Right hindlimb (tissue), 1 donor: ENCODE measurements around the gene CCT5.
"Not testable (repeated sequence)": the region's sequence is repeated elsewhere in the genome, so short reads cannot be mapped to it uniquely, and the experiment has no call there.

Source experiments
- DNase-seq: peaks from one replicate; pipeline ENCODE4 v3.0.0-alpha.2; 2018

Gene CCT5

GRCh38 chr5:10247217-10247616, 2.9 kb upstream of the CCT5 start:
- DNase-seq = not testable (repeated sequence)

DNA sequence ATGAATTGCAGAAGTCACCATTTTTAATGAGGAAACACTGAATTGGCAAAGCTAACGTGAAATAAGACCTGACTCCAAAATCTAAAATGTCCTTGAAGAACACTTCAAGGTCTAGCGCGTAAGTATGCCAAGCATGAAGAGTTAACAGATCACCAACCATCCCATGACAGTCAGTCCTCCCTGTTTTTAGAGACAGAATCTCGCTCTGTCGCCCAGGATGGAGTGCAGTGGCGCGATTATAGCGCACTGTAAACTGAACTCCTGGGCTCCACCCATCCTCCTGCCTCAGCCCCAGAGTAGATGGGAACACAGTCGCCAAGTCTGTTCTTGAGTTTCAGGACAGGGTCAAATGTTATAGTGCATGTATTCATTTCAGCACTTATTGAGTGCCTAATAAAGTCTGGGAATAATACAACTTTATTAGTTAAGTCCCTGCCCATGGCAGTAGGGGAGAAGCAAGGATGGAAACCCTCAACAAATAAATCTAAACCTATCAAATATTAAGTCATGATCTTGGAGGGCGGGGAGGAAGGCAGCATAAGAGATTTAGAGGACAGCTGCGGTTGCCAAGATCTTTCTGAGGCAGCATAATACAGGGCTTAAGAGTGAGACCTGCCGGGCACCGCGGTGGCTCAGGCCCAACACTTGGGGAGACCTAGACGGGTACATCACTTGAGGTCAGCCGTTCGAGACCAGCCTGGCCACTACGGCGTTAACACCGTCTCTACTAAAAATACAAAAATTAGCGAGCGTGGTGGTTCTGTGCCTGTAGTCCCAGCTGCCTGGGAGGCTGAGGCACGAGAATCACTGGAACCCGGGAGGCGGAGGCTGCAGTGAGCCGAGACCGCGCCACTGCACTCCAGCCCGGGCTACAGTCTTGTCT, 1.5 kb upstream of the CCT5 start:
- DNase-seq = no peak

DNA sequence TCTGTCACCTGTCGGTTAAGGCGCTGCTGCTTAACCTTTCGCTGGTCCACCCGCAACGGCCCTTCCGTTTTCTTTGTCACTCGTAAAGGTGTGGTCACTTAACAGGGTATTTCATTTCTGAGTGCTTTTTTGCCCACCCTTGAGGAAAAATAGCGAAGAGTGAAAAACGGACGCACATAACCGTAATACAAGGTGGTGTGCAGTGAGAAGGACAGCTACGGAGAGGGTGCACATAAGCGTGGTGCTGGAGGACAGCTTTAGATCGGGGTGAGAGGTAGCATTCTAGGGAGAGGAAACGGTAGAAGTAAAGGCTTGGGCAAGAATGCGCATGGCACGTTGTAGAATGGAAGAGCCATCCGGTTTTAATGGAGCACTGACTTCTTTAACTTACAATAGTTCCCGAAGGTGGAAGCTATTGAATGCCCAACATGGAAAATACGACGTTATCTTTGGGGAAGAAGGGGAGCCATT, 761 bp downstream of the CCT5 start:
- no peak for DNase-seq

GRCh38 chr5:10251405-10251804, 1.3 kb downstream of the CCT5 start:
- no peak for DNase-seq

DNA sequence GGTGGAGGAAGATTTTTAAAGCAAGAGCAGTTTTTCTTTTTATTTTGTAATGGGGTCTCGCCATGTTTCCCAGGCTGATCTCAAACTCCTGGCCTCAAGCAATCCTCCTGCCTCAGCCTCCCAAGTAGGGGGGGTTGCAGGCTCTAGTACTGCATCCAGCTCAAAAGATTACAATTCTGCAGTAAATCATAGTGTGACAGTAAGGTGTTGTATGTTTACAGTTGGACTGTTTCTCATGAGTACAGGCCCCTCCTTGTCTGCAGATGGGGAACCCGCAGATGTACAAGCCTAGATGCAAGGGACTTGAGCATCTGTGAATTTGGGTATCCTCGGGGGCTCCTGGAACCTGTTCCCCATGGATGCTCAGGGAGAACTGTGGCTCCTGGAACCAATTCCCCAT, 3.3 kb downstream of the CCT5 start:
- DNase-seq = no peak

- no peak for DNase-seq
Measured at GRCh38 chr5:10254686-10255085, 4.6 kb downstream of the CCT5 start.

DNA sequence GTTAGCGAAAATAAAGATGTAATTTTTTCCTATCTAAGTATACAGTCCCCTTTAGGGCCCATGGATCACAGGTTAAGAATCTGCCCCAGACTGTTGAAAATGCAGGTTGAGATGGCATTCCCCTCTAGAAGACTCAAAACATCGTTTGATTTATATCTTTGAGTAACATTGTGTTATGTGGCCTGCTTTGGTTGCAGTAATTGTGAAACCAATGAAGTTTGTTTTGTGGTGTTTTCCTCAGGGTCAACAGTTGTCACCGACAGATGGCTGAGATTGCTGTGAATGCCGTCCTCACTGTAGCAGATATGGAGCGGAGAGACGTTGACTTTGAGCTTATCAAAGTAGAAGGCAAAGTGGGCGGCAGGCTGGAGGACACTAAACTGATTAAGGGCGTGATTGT, 7.8 kb downstream of the CCT5 start:
- no peak for DNase-seq

GRCh38 chr5:10259899-10260298, 9.8 kb downstream of the CCT5 start:
- no peak for DNase-seq

- no peak for DNase-seq
Measured at GRCh38 chr5:10261065-10261464, 11.0 kb downstream of the CCT5 start.

- no peak for DNase-seq
Measured at GRCh38 chr5:10262121-10262774, 12.2 kb downstream of the CCT5 start.

GRCh38 chr5:10262995-10263394, 12.9 kb downstream of the CCT5 start:
- DNase-seq = no peak

DNA sequence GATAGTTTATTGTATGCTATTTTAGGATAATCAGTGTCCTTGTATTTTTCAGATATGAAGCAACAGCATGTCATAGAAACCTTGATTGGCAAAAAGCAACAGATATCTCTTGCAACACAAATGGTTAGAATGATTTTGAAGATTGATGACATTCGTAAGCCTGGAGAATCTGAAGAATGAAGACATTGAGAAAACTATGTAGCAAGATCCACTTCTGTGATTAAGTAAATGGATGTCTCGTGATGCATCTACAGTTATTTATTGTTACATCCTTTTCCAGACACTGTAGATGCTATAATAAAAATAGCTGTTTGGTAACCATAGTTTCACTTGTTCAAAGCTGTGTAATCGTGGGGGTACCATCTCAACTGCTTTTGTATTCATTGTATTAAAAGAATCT, 14.5 kb downstream of the CCT5 start:
- no peak for DNase-seq

- DNase-seq = no peak
Measured at GRCh38 chr5:10265245-10266109, 15.4 kb downstream of the CCT5 start.

DNA sequence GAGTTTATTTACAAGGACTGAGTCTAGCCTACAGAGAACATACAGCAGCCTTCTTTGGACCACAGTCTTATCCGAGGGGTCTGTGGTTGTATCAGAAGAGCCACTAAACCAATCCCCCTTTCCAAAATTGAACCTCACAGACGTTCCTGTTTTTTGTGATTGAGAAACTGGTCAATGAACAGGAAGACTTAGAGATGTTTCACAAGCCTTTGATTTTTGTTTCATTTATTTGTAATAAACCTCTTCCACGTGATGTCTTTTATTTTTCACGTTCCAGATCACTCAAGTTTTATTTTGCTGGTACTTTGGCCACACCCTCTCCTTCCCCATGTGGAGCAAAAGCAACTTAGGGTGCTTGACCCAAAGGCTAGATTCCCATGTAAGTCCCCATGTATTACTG, 16.1 kb downstream of the CCT5 start:
- DNase-seq = no peak

- no peak for DNase-seq
Measured at GRCh38 chr5:10266839-10267238, 16.8 kb downstream of the CCT5 start.

DNA sequence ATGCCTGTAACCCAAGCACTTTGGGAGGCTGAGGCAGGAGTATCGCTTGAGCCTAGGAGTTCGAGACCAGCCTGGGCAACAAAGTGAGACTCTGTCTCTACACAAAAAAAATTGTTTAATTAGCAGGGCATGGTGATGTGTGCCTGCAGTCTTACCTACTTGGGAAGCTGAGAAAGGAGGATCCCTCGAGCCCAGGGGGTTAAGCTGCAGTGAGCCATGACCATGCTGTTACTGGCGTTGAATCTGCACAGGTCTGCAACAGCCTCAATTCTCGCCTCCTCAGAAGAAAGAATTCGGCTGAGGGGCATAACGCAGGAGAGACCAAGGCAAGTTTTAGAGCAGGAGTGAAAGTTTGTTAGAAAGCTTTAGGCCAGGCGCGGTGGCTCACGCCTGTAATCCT, 18.0 kb downstream of the CCT5 start:
- no peak for DNase-seq

- no peak for DNase-seq
Measured at GRCh38 chr5:10272053-10272874, 22.2 kb downstream of the CCT5 start.

GRCh38 chr5:10272875-10273209, 22.8 kb downstream of the CCT5 start:
- DNase-seq = not testable (repeated sequence)

- DNase-seq = no peak
Measured at GRCh38 chr5:10275460-10275859, 25.4 kb downstream of the CCT5 start.

GRCh38 chr5:10275991-10276390, 25.9 kb downstream of the CCT5 start:
- DNase-seq = no peak

DNA sequence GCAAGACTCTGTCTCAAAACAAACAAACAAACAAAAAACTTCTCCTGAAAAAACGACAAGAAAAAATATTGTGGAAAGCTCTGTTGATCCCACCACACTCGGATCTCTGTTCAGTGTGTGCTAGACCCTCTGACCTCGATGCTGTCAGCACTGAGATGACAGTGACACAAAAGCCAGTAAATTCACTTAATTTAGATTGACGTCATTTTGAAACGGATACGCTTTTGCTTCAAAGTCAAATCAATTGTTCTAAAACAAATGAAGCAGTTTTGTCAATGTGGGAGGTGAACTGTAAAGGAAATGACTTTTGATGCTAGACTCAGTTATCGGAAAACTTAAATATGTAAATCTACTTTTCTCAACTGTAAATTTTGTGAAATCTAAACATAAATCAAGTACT, 26.6 kb downstream of the CCT5 start:
- DNase-seq = no peak
